IMR-90 (cell line): ENCODE data around the gene FMNL3. TPM values are rescaled to one million over a fixed set of nuclear protein-coding genes. Genes with fewer than 3 reads are reported as not detected.

ENCODE experiments used
- ATAC-seq: fragments of 200-7000 bp; cut with Tn5 transposase; 2 replicates; pipeline ENCODE4 v1.9.1; 2020; ENCODE audit warnings: low read depth, mild to moderate bottlenecking, moderate library complexity
- BruUV-seq: library from RNA; stranded (reverse); fragments of 400-500 nt; replicated peaks from 2 replicates; lab custom pipeline; 2021; lab: Mats Ljungman, UMichigan
- CTCF ChIA-PET: fragments of 300-600 bp; formaldehyde crosslinking; extraction: SDS; loops from one replicate; lab custom pipeline; 2021; ENCODE audit warnings: antibody characterized with exemption; lab: Yijun Ruan, JAX
- POLR2A ChIA-PET: fragments of 300-600 bp; sonication (Branson Sonifier 250); formaldehyde crosslinking; loops from one replicate; lab custom pipeline; 2022; ENCODE audit warnings: antibody characterized with exemption; ENCODE audit not compliant: unreplicated experiment; lab: Charles Lee
- DNase-seq: peaks from one replicate; pipeline ENCODE4 v3.0.0; 2013
- H2AFZ ChIP-seq: replicated peaks from 2 replicates; pipeline ENCODE3; 2013; ENCODE audit warnings: low read length, mild to moderate bottlenecking; ENCODE audit not compliant: poor library complexity
- H2AK5ac ChIP-seq: 2 replicates; pipeline ENCODE4 v1.6.1; 2013; ENCODE audit warnings: low read depth, low read length, inconsistent platforms
- H2AK9ac ChIP-seq: replicated peaks from 2 replicates; pipeline ENCODE3; 2013; ENCODE audit warnings: mild to moderate bottlenecking, low read depth, low read length, moderate library complexity; ENCODE audit not compliant: poor library complexity
- H2BK120ac ChIP-seq: 2 replicates; pipeline ENCODE4 v1.6.1; 2013; ENCODE audit warnings: low read depth, low read length, inconsistent platforms
- H2BK15ac ChIP-seq: 3 replicates; pipeline ENCODE4 v1.6.1; 2013; ENCODE audit warnings: low read depth, low read length, inconsistent platforms
- H2BK20ac ChIP-seq: 2 replicates; pipeline ENCODE4 v1.6.1; 2013; ENCODE audit warnings: low read depth, mild to moderate bottlenecking, inconsistent platforms, low read length, moderate library complexity
- H2BK5ac ChIP-seq: 2 replicates; pipeline ENCODE4 v1.6.1; 2013; ENCODE audit warnings: mild to moderate bottlenecking, low read depth, low read length, inconsistent platforms; ENCODE audit not compliant: poor library complexity, severe bottlenecking
- H3K14ac ChIP-seq: replicated peaks from 2 replicates; pipeline ENCODE4 v1.6.1; 2013; ENCODE audit warnings: low read depth, low read length, inconsistent platforms
- H3K18ac ChIP-seq: 2 replicates; pipeline ENCODE4 v1.6.1; 2013; ENCODE audit warnings: low read depth, low read length, control low read depth
- H3K23ac ChIP-seq: 2 replicates; pipeline ENCODE4 v1.6.1; 2013; ENCODE audit warnings: low read depth, low read length, inconsistent platforms
- H3K27ac ChIP-seq: 2 replicates; pipeline ENCODE4 v1.5.1; 2013; ENCODE audit warnings: mild to moderate bottlenecking, control low read depth, low read length; ENCODE audit not compliant: insufficient read depth
- H3K27me3 ChIP-seq: 2 replicates; pipeline ENCODE4 v1.6.1; 2013; ENCODE audit warnings: low read length; ENCODE audit not compliant: control insufficient read depth, insufficient read depth
- H3K36me3 ChIP-seq: 2 replicates; pipeline ENCODE4 v1.6.1; 2013; ENCODE audit warnings: low read length, mixed read lengths; ENCODE audit not compliant: control insufficient read depth, insufficient read depth
- H3K4ac ChIP-seq: 2 replicates; pipeline ENCODE4 v1.6.1; 2013; ENCODE audit warnings: low read depth, low read length, inconsistent platforms
- H3K4me1 ChIP-seq: 2 replicates; pipeline ENCODE4 v1.6.1; 2013; ENCODE audit warnings: low read length, mixed read lengths; ENCODE audit not compliant: control insufficient read depth, insufficient read depth
- H3K4me2 ChIP-seq: 2 replicates; pipeline ENCODE4 v1.6.1; 2013; ENCODE audit warnings: low read depth, mild to moderate bottlenecking, control low read depth, low read length, moderate library complexity
- H3K4me3 ChIP-seq: 2 replicates; pipeline ENCODE4 v1.5.1; 2013; ENCODE audit warnings: low read depth, mild to moderate bottlenecking, control low read depth, low read length, moderate library complexity; ENCODE audit not compliant: insufficient read depth
- H3K56ac ChIP-seq: 2 replicates; pipeline ENCODE4 v1.6.1; 2013; ENCODE audit warnings: low read length, inconsistent platforms; ENCODE audit not compliant: insufficient read depth; ENCODE audit errors: extremely low read depth
- H3K79me1 ChIP-seq, 2 experiments: 2 replicates each; pipeline ENCODE4 v1.6.1; 2013; ENCODE audit warnings: low read length in 2 of 2, inconsistent platforms in 1 of 2, low read depth in 1 of 2
- H3K9ac ChIP-seq: 2 replicates; pipeline ENCODE4 v1.6.1; 2013; ENCODE audit warnings: low read depth, low read length, control low read depth
- H3K9me1 ChIP-seq: 2 replicates; pipeline ENCODE4 v1.6.1; 2013; ENCODE audit warnings: low read length, inconsistent platforms; ENCODE audit not compliant: insufficient read depth
- H3K9me3 ChIP-seq: 2 replicates; pipeline ENCODE4 v1.6.1; 2013; ENCODE audit warnings: low read length; ENCODE audit not compliant: control insufficient read depth, insufficient read depth
- H4K20me1 ChIP-seq: 2 replicates; pipeline ENCODE4 v1.6.1; 2013; ENCODE audit warnings: low read length, inconsistent platforms; ENCODE audit not compliant: insufficient read depth
- H4K5ac ChIP-seq: 2 replicates; pipeline ENCODE4 v1.6.1; 2013; ENCODE audit warnings: mild to moderate bottlenecking, low read depth, low read length, control low read depth
- H4K8ac ChIP-seq, 2 experiments: 2 replicates each; pipeline ENCODE4 v1.6.1; 2013; ENCODE audit warnings: low read depth in 2 of 2, low read length in 2 of 2, control low read depth in 1 of 2, inconsistent platforms in 1 of 2
- H4K91ac ChIP-seq: 2 replicates; pipeline ENCODE4 v1.6.1; 2013; ENCODE audit warnings: low read depth, low read length, inconsistent platforms; ENCODE audit not compliant: insufficient read depth
- NFE2L2 ChIP-seq: fragments of 150-350 bp; IDR thresholded peaks from 2 replicates; pipeline ENCODE4 v1.6.1; 2016; ENCODE audit warnings: low read depth, mild to moderate bottlenecking, low read length
- USF2 ChIP-seq: fragments of 150-350 bp; IDR thresholded peaks from 2 replicates; pipeline ENCODE4 v1.6.1; 2017; ENCODE audit warnings: mild to moderate bottlenecking, antibody characterized with exemption, low read length, low read depth
- WGBS, 2 experiments: methylation state at CpG; one replicate each; pipeline versions ENCODE4 v1.1.5 to v1.1.7; 2013; ENCODE audit warnings: missing lambda C conversion rate in 2 of 2; ENCODE audit not compliant: insufficient read length in 1 of 2; ENCODE audit errors: extremely low coverage in 2 of 2; 5-methylcytosine and 5-hydroxymethylcytosine counted together
- dilution Hi-C: fragments of 300-500 bp; cut with HindIII; formaldehyde crosslinking; loops from one replicate; pipeline ENCODE4 v1.14.3; 2018; ENCODE audit warnings: low sequenced_read_pairs; ENCODE audit not compliant: unreplicated experiment
- in situ Hi-C: fragments of 300-500 bp; cut with MboI; formaldehyde crosslinking; loops from 3 replicates; pipeline ENCODE4 v1.14.3; 2019; ENCODE audit warnings: low sequenced_read_pairs, inconsistent platforms, mixed read lengths
- intact Hi-C: fragments of 100-400 bp; cut with micrococcal nuclease; formaldehyde crosslinking; loops from 2 replicates; pipeline ENCODE4 v1.10.0; 2022
- polyA plus RNA-seq, 3 experiments: library from polyadenylated mRNA; depleted of rRNA; stranded (reverse); fragments of >200 nt; gene quantifications; 2 replicates each; pipeline ENCODE4 v1.2.3, GENCODE V29; 2012; ENCODE audit warnings: low replicate concordance in 1 of 3
- total RNA-seq: library from RNA; depleted of rRNA; stranded (reverse); fragments of >200 nt; gene quantifications from 2 replicates; pipeline ENCODE4 v1.2.3, GENCODE V29; 2012

FMNL3 gene
- total and polyA plus RNA-seq, 2 of the 4 experiments (the other 2 are of a cell fraction), result 16.3 to 36.4 TPM

- Histone ChIP-seq H2BK20ac (no peak overlapping the region), H3K79me1 (no peaks in the 10 kb centered on the region), H3K9me1 (no peaks in the 10 kb centered on the region), H4K20me1 (0 out of 2 replicates have a peak, but pooled peaks cover 4% of the 10 kb centered on the region), H4K8ac (no peak overlapping the region), H3K27me3 (no peaks in the 10 kb centered on the region), H2AK5ac (no peak overlapping the region), H4K91ac (no peak overlapping the region), H2AK9ac (no peak overlapping the region), H3K4me3 (no peak overlapping the region), H3K23ac (no peak overlapping the region), H3K18ac (no peak overlapping the region), H3K36me3 (peaks cover 44% of the 10 kb centered on the region), H3K9me3 (no peaks in the 10 kb centered on the region), H2BK120ac (no peak overlapping the region), H3K27ac (no peak overlapping the region), H2BK15ac (no peak overlapping the region), H2BK5ac (no peak overlapping the region), H3K4me2 (no peak overlapping the region), H3K14ac (no peak overlapping the region), H2AFZ (no peak overlapping the region), H3K9ac (no peak overlapping the region), H3K56ac (no peak overlapping the region), H3K4me1 (peaks cover under 1% of the 10 kb centered on the region; the same call in 1 of the 2 replicates), H4K5ac (no peak overlapping the region), H3K4ac (no peak overlapping the region; the same call in 1 of the 2 replicates)
- dilution Hi-C loops (no loop called here), in situ Hi-C loops (loop anchor here (5.0 kb wide), 1 partner anchor 65 kb away; the partner anchor contains the start of gene FMNL3), intact Hi-C loops (no loop called here)
- DNase-seq (no peak), ATAC-seq (no peak)
- POLR2A ChIA-PET, result no interaction called here
- 81% methylated on average over 6 of the region's 11 CpGs; no CpG with 5 or more reads in 1 of the 2 experiments for WGBS, 2 experiments
- CTCF ChIA-PET, result no interaction called here
- TF ChIP-seq NFE2L2, result no peak
- TF ChIP-seq USF2, result no peak
- BruUV-seq, result no TSS peak
Measured at GRCh38 chr12:49642370-49642802, 64.8 kb downstream of the FMNL3 start.
